Measurements from ENCODE around the gene MYO3A.
"Not testable (repeated sequence)": the region's sequence is repeated elsewhere in the genome, so short reads cannot be mapped to it uniquely, and the experiment has no call there.

MYO3A gene

GRCh38 chr10:26024303-26024702 is 90.3 kb downstream of the MYO3A start:
- no peaks in the 10 kb centered on the region for H3K27me3 Mint-ChIP-seq
- no peak overlapping the region for H3K27ac Mint-ChIP-seq
- H3K4me3 Mint-ChIP-seq, result no peak overlapping the region
- H3K4me1 Mint-ChIP-seq (ENCODE audit: low read depth), result no peaks in the 10 kb centered on the region
- no peaks in the 10 kb centered on the region for H3K36me3 Mint-ChIP-seq (ENCODE audit: low read depth)
- no peak for DNase-seq
- H3K9me3 Mint-ChIP-seq, result no peaks in the 10 kb centered on the region

GRCh38 chr10:26025523-26025922 is 91.5 kb downstream of the MYO3A start:
- Mint-ChIP-seq H3K4me3 (no peak overlapping the region), H3K9me3 (no peaks in the 10 kb centered on the region)

GRCh38 chr10:26029858-26030257 is 95.8 kb downstream of the MYO3A start:
- no peak for DNase-seq
- H3K4me1 Mint-ChIP-seq (ENCODE audit: low read depth), result no peaks in the 10 kb centered on the region
- H3K4me3 Mint-ChIP-seq, result no peak overlapping the region
- no peaks in the 10 kb centered on the region for H3K9me3 Mint-ChIP-seq
- no peaks in the 10 kb centered on the region for H3K27me3 Mint-ChIP-seq
- no peaks in the 10 kb centered on the region for H3K36me3 Mint-ChIP-seq (ENCODE audit: low read depth)
- no peak overlapping the region for H3K27ac Mint-ChIP-seq

More at GRCh38 chr10:26025523-26025922, 91.5 kb downstream of the MYO3A start:
- Mint-ChIP-seq H3K4me1 (ENCODE audit: low read depth) (no peaks in the 10 kb centered on the region), H3K27me3 (no peaks in the 10 kb centered on the region), H3K27ac (no peak overlapping the region), H3K36me3 (ENCODE audit: low read depth) (no peaks in the 10 kb centered on the region)
- DNase-seq, result no peak

GRCh38 chr10:26031300-26031699 is 97.3 kb downstream of the MYO3A start:
- H3K27ac Mint-ChIP-seq, result no peak overlapping the region
- no peak overlapping the region for H3K4me3 Mint-ChIP-seq
- no peaks in the 10 kb centered on the region for H3K4me1 Mint-ChIP-seq (ENCODE audit: low read depth)
- no peaks in the 10 kb centered on the region for H3K9me3 Mint-ChIP-seq
- no peak for DNase-seq
- no peaks in the 10 kb centered on the region for H3K27me3 Mint-ChIP-seq
- no peaks in the 10 kb centered on the region for H3K36me3 Mint-ChIP-seq (ENCODE audit: low read depth)

- Mint-ChIP-seq H3K4me3 (no peak overlapping the region), H3K27me3 (no peaks in the 10 kb centered on the region), H3K36me3 (ENCODE audit: low read depth) (no peaks in the 10 kb centered on the region), H3K4me1 (ENCODE audit: low read depth) (no peaks in the 10 kb centered on the region), H3K9me3 (peaks cover 12% of the 10 kb centered on the region), H3K27ac (no peak overlapping the region)
- DNase-seq, result no peak
Observed at GRCh38 chr10:26043469-26043868, 109.4 kb downstream of the MYO3A start.

GRCh38 chr10:26044141-26044749 is 110.2 kb downstream of the MYO3A start:
- Mint-ChIP-seq H3K27me3 (no peaks in the 10 kb centered on the region), H3K9me3 (peaks cover 9% of the 10 kb centered on the region), H3K27ac (no peak overlapping the region), H3K4me3 (no peak overlapping the region), H3K4me1 (ENCODE audit: low read depth) (no peaks in the 10 kb centered on the region), H3K36me3 (ENCODE audit: low read depth) (no peaks in the 10 kb centered on the region)
- DNase-seq, result no peak

- Mint-ChIP-seq H3K4me3 (no peak overlapping the region), H3K36me3 (ENCODE audit: low read depth) (no peaks in the 10 kb centered on the region), H3K27me3 (no peaks in the 10 kb centered on the region), H3K9me3 (peaks cover 3% of the 10 kb centered on the region), H3K4me1 (ENCODE audit: low read depth) (no peaks in the 10 kb centered on the region), H3K27ac (no peak overlapping the region)
- no peak for DNase-seq
Observed at GRCh38 chr10:26046073-26046700, 112.2 kb downstream of the MYO3A start.

GRCh38 chr10:26048756-26049155 is 114.7 kb downstream of the MYO3A start:
- Mint-ChIP-seq H3K27me3 (no peaks in the 10 kb centered on the region), H3K36me3 (ENCODE audit: low read depth) (no peaks in the 10 kb centered on the region), H3K4me1 (ENCODE audit: low read depth) (no peaks in the 10 kb centered on the region), H3K4me3 (no peak overlapping the region), H3K9me3 (no peaks in the 10 kb centered on the region), H3K27ac (no peak overlapping the region)
- DNase-seq, result no peak

- H3K4me1 Mint-ChIP-seq (ENCODE audit: low read depth), result no peaks in the 10 kb centered on the region
- no peaks in the 10 kb centered on the region for H3K27me3 Mint-ChIP-seq
- H3K4me3 Mint-ChIP-seq, result no peak overlapping the region
- H3K36me3 Mint-ChIP-seq (ENCODE audit: low read depth), result no peaks in the 10 kb centered on the region
- DNase-seq, result no peak
- H3K27ac Mint-ChIP-seq, result no peak overlapping the region
- no peaks in the 10 kb centered on the region for H3K9me3 Mint-ChIP-seq
Observed at GRCh38 chr10:26052326-26052725, 118.3 kb downstream of the MYO3A start.

GRCh38 chr10:26057466-26057865 is 123.4 kb downstream of the MYO3A start:
- Mint-ChIP-seq H3K27ac (no peak overlapping the region), H3K36me3 (ENCODE audit: low read depth) (no peaks in the 10 kb centered on the region), H3K4me3 (no peak overlapping the region), H3K4me1 (ENCODE audit: low read depth) (no peaks in the 10 kb centered on the region), H3K27me3 (peaks cover 2% of the 10 kb centered on the region), H3K9me3 (no peaks in the 10 kb centered on the region)
- no peak for DNase-seq

- Mint-ChIP-seq H3K36me3 (ENCODE audit: low read depth) (no peaks in the 10 kb centered on the region), H3K27me3 (peaks cover 2% of the 10 kb centered on the region), H3K9me3 (no peaks in the 10 kb centered on the region), H3K4me1 (ENCODE audit: low read depth) (no peaks in the 10 kb centered on the region), H3K4me3 (no peak overlapping the region), H3K27ac (no peak overlapping the region)
- no peak for DNase-seq
Observed at GRCh38 chr10:26064106-26064505, 130.1 kb downstream of the MYO3A start.

GRCh38 chr10:26067680-26068079 is 133.7 kb downstream of the MYO3A start:
- no peaks in the 10 kb centered on the region for H3K27me3 Mint-ChIP-seq
- H3K27ac Mint-ChIP-seq, result no peak overlapping the region
- H3K36me3 Mint-ChIP-seq (ENCODE audit: low read depth), result no peaks in the 10 kb centered on the region
- DNase-seq, result no peak
- no peaks in the 10 kb centered on the region for H3K9me3 Mint-ChIP-seq
- no peaks in the 10 kb centered on the region for H3K4me1 Mint-ChIP-seq (ENCODE audit: low read depth)
- H3K4me3 Mint-ChIP-seq, result no peak overlapping the region

GRCh38 chr10:26080971-26081370 is 146.9 kb downstream of the MYO3A start:
- not testable (repeated sequence) for H3K4me1 Mint-ChIP-seq (ENCODE audit: low read depth); H3K27ac Mint-ChIP-seq; H3K36me3 Mint-ChIP-seq (ENCODE audit: low read depth); H3K4me3 Mint-ChIP-seq; DNase-seq; H3K9me3 Mint-ChIP-seq
- H3K27me3 Mint-ChIP-seq, result peaks cover 34% of the 10 kb centered on the region

- H3K9me3 Mint-ChIP-seq, result no peaks in the 10 kb centered on the region
- H3K36me3 Mint-ChIP-seq (ENCODE audit: low read depth), result no peaks in the 10 kb centered on the region
- H3K4me1 Mint-ChIP-seq (ENCODE audit: low read depth), result no peaks in the 10 kb centered on the region
- no peak for DNase-seq
- no peak overlapping the region for H3K27ac Mint-ChIP-seq
- H3K27me3 Mint-ChIP-seq, result peaks cover 39% of the 10 kb centered on the region
- H3K4me3 Mint-ChIP-seq, result no peak overlapping the region
Observed at GRCh38 chr10:26081459-26081858, 147.4 kb downstream of the MYO3A start.

- Mint-ChIP-seq H3K4me1 (ENCODE audit: low read depth) (no peaks in the 10 kb centered on the region), H3K27me3 (peaks cover 42% of the 10 kb centered on the region), H3K36me3 (ENCODE audit: low read depth) (no peaks in the 10 kb centered on the region), H3K4me3 (no peak overlapping the region), H3K9me3 (no peaks in the 10 kb centered on the region), H3K27ac (no peak overlapping the region)
- no peak for DNase-seq
Observed at GRCh38 chr10:26085549-26085948, 151.5 kb downstream of the MYO3A start.

- Mint-ChIP-seq H3K27me3 (peaks cover 30% of the 10 kb centered on the region), H3K4me3 (no peak overlapping the region), H3K27ac (no peak overlapping the region), H3K36me3 (ENCODE audit: low read depth) (no peaks in the 10 kb centered on the region), H3K4me1 (ENCODE audit: low read depth) (no peaks in the 10 kb centered on the region), H3K9me3 (no peaks in the 10 kb centered on the region)
- no peak for DNase-seq
Observed at GRCh38 chr10:26087666-26088065, 153.6 kb downstream of the MYO3A start.

Data from activated T-cell treated with anti-CD3 and anti-CD28 coated beads, Interleukin-2, amount 50 U/mL, for 24 hours (primary cell).